SIG-M5 (cell line): ENCODE measurements around the gene SLC2A4RG.
"Not testable (repeated sequence)": the region's sequence is repeated elsewhere in the genome, so short reads cannot be mapped to it uniquely, and the experiment has no call there.

Experiments
- DNase-seq: peaks from one replicate; lab custom pipeline; 2025; lab: John Stamatoyannopoulos, UW

The SLC2A4RG gene

GRCh38 chr20:63754008-63754407, 14.4 kb downstream of the SLC2A4RG start:
- DNase-seq: no peak

- DNase-seq: no peak
These were observed 16.5 kb downstream of the SLC2A4RG start for GRCh38 chr20:63755933-63756647.

GRCh38 chr20:63756648-63756991, 17.0 kb downstream of the SLC2A4RG start:
- DNase-seq: no peak

- DNase-seq: no peak
These were observed 18.6 kb downstream of the SLC2A4RG start for GRCh38 chr20:63758152-63758551.

- DNase-seq: no peak
These were observed 19.9 kb downstream of the SLC2A4RG start for GRCh38 chr20:63759377-63759901.

- no peak for DNase-seq
These were observed 25.7 kb downstream of the SLC2A4RG start for GRCh38 chr20:63765082-63765873.

- DNase-seq: no peak
These were observed 26.3 kb downstream of the SLC2A4RG start for GRCh38 chr20:63765902-63766301.

- DNase-seq: no peak
These were observed 27.3 kb downstream of the SLC2A4RG start for GRCh38 chr20:63766695-63767426.

GRCh38 chr20:63767456-63767855, 27.9 kb downstream of the SLC2A4RG start:
- DNase-seq: no peak

GRCh38 chr20:63767886-63768285, 28.3 kb downstream of the SLC2A4RG start:
- DNase-seq: no peak

- DNase-seq: no peak
These were observed 29.3 kb downstream of the SLC2A4RG start for GRCh38 chr20:63768591-63769515.

- DNase-seq: no peak
These were observed 30.4 kb downstream of the SLC2A4RG start for GRCh38 chr20:63769891-63770474.

GRCh38 chr20:63771046-63771707, 31.6 kb downstream of the SLC2A4RG start:
- DNase-seq: no peak

GRCh38 chr20:63772781-63773518, 33.4 kb downstream of the SLC2A4RG start:
- no peak for DNase-seq

GRCh38 chr20:63773571-63774241, 34.1 kb downstream of the SLC2A4RG start:
- DNase-seq: no peak

GRCh38 chr20:63774306-63774705, 34.7 kb downstream of the SLC2A4RG start:
- DNase-seq: no peak

- no peak for DNase-seq
These were observed 35.8 kb downstream of the SLC2A4RG start for GRCh38 chr20:63775096-63775978.

GRCh38 chr20:63776875-63777274, 37.3 kb downstream of the SLC2A4RG start:
- not testable (repeated sequence) for DNase-seq
